Stimulated activated CD8-positive, alpha-beta memory T cell treated with anti-CD3 and anti-CD28 coated beads, Interleukin-4, amount 100 ng/mL, for 4 hours (primary cell): Measurements from ENCODE around the gene OSCP1.
A peak's percentile ranks its signal among the peaks of the same experiment; 100 is the strongest.

Experiments used
- DNase-seq, 2 donors: peaks; one replicate each; pipeline ENCODE4 v3.0.0-alpha.2; 2020; ENCODE audit warnings: low read depth in 2 of 2, low spot score in 1 of 2

OSCP1 gene

GRCh38 chr1:36447450-36447849, 2.8 kb downstream of the OSCP1 start:
- DNase-seq, result no peak

- no peak for DNase-seq
Observed at GRCh38 chr1:36446746-36447145, 3.5 kb downstream of the OSCP1 start.

GRCh38 chr1:36446271-36446670, 4.0 kb downstream of the OSCP1 start:
- no peak for DNase-seq

GRCh38 chr1:36443297-36443696, 7.0 kb downstream of the OSCP1 start:
- DNase-seq, result no peak

GRCh38 chr1:36442337-36442736, 7.9 kb downstream of the OSCP1 start:
- no peak for DNase-seq

- no peak for DNase-seq
Observed at GRCh38 chr1:36440646-36441045, 9.6 kb downstream of the OSCP1 start.

GRCh38 chr1:36440044-36440443, 10.2 kb downstream of the OSCP1 start:
- DNase-seq, result no peak

- DNase-seq, result no peak
Observed at GRCh38 chr1:36438715-36439114, 11.5 kb downstream of the OSCP1 start.

GRCh38 chr1:36436821-36437220, 13.4 kb downstream of the OSCP1 start:
- no peak for DNase-seq

- no peak for DNase-seq
Observed at GRCh38 chr1:36433102-36433501, 17.1 kb downstream of the OSCP1 start.

- no peak for DNase-seq
Observed at GRCh38 chr1:36432616-36433015, 17.6 kb downstream of the OSCP1 start.

- no peak for DNase-seq
Observed at GRCh38 chr1:36425791-36426190, 24.5 kb downstream of the OSCP1 start.

- no peak for DNase-seq
Observed at GRCh38 chr1:36421649-36422048, 28.6 kb downstream of the OSCP1 start.

- DNase-seq, result peak; percentile 74 to 95
Observed at GRCh38 chr1:36420836-36421317, 29.4 kb downstream of the OSCP1 start.

GRCh38 chr1:36420409-36420808, 29.8 kb downstream of the OSCP1 start:
- DNase-seq, result no peak

GRCh38 chr1:36419569-36419968, 30.7 kb downstream of the OSCP1 start:
- DNase-seq, result no peak

GRCh38 chr1:36419140-36419539, 31.1 kb downstream of the OSCP1 start:
- no peak for DNase-seq

GRCh38 chr1:36417931-36418330, 32.3 kb downstream of the OSCP1 start:
- no peak for DNase-seq

- no peak for DNase-seq
Observed at GRCh38 chr1:36415661-36416326, 34.5 kb downstream of the OSCP1 start.

- no peak for DNase-seq
Observed at GRCh38 chr1:36414384-36414783, 35.9 kb downstream of the OSCP1 start.

- no peak for DNase-seq
Observed at GRCh38 chr1:36411674-36412648, 38.3 kb downstream of the OSCP1 start.

GRCh38 chr1:36408479-36408878, 41.8 kb downstream of the OSCP1 start:
- DNase-seq, result no peak
